Measurements from ENCODE around the gene KMT2E.

KMT2E gene

GRCh38 chr7:105073143-105073542, 59.1 kb downstream of the KMT2E start:
- no peak for DNase-seq (ENCODE audit: low spot score)

- DNase-seq (ENCODE audit: low spot score): no peak
These were observed 65.3 kb downstream of the KMT2E start for GRCh38 chr7:105079348-105079747.

GRCh38 chr7:105084581-105084980, 70.6 kb downstream of the KMT2E start:
- DNase-seq (ENCODE audit: low spot score): no peak

GRCh38 chr7:105086850-105087249, 72.8 kb downstream of the KMT2E start:
- no peak for DNase-seq (ENCODE audit: low spot score)

- DNase-seq (ENCODE audit: low spot score): no peak
These were observed 74.0 kb downstream of the KMT2E start for GRCh38 chr7:105087981-105088380.

- DNase-seq (ENCODE audit: low spot score): no peak
These were observed 74.5 kb downstream of the KMT2E start for GRCh38 chr7:105088456-105088855.

GRCh38 chr7:105094966-105095365, 81.0 kb downstream of the KMT2E start:
- no peak for DNase-seq (ENCODE audit: low spot score)

- no peak for DNase-seq (ENCODE audit: low spot score)
These were observed 82.3 kb downstream of the KMT2E start for GRCh38 chr7:105096306-105096705.

- no peak for DNase-seq (ENCODE audit: low spot score)
These were observed 83.6 kb downstream of the KMT2E start for GRCh38 chr7:105097619-105098018.

GRCh38 chr7:105098863-105099515, 85.0 kb downstream of the KMT2E start:
- no peak for DNase-seq (ENCODE audit: low spot score)

- DNase-seq (ENCODE audit: low spot score): no peak
These were observed 87.9 kb downstream of the KMT2E start for GRCh38 chr7:105101864-105102263.

GRCh38 chr7:105102557-105103352, 88.8 kb downstream of the KMT2E start:
- DNase-seq (ENCODE audit: low spot score): no peak

GRCh38 chr7:105105579-105105978, 91.6 kb downstream of the KMT2E start:
- no peak for DNase-seq (ENCODE audit: low spot score)

GRCh38 chr7:105106473-105106872, 92.5 kb downstream of the KMT2E start:
- DNase-seq (ENCODE audit: low spot score): no peak

GRCh38 chr7:105107458-105107857, 93.5 kb downstream of the KMT2E start:
- no peak for DNase-seq (ENCODE audit: low spot score)

GRCh38 chr7:105112440-105113418, 98.7 kb downstream of the KMT2E start:
- DNase-seq (ENCODE audit: low spot score): no peak

- no peak for DNase-seq (ENCODE audit: low spot score)
These were observed 104.9 kb downstream of the KMT2E start for GRCh38 chr7:105118612-105119600.

- no peak for DNase-seq (ENCODE audit: low spot score)
These were observed 108.6 kb downstream of the KMT2E start for GRCh38 chr7:105122619-105123018.

GRCh38 chr7:105125745-105126144, 111.7 kb downstream of the KMT2E start:
- no peak for DNase-seq (ENCODE audit: low spot score)

GRCh38 chr7:105126436-105126975, 112.5 kb downstream of the KMT2E start:
- no peak for DNase-seq (ENCODE audit: low spot score)

- no peak for DNase-seq (ENCODE audit: low spot score)
These were observed 113.2 kb downstream of the KMT2E start for GRCh38 chr7:105127179-105127578.
